GM21528 (cell line): Measurements from ENCODE around the gene CPTP.
"Not testable (repeated sequence)": the region's sequence is repeated elsewhere in the genome, so short reads cannot be mapped to it uniquely, and the experiment has no call there.

Source experiments
- ATAC-seq: cut with Tn5 transposase; IDR thresholded peaks from one replicate; pipeline ENCODE4 v1.9.1; 2021; ENCODE audit warnings: mild to moderate bottlenecking, moderate library complexity; ENCODE audit not compliant: unreplicated experiment, low FRiP score

The CPTP gene

DNA sequence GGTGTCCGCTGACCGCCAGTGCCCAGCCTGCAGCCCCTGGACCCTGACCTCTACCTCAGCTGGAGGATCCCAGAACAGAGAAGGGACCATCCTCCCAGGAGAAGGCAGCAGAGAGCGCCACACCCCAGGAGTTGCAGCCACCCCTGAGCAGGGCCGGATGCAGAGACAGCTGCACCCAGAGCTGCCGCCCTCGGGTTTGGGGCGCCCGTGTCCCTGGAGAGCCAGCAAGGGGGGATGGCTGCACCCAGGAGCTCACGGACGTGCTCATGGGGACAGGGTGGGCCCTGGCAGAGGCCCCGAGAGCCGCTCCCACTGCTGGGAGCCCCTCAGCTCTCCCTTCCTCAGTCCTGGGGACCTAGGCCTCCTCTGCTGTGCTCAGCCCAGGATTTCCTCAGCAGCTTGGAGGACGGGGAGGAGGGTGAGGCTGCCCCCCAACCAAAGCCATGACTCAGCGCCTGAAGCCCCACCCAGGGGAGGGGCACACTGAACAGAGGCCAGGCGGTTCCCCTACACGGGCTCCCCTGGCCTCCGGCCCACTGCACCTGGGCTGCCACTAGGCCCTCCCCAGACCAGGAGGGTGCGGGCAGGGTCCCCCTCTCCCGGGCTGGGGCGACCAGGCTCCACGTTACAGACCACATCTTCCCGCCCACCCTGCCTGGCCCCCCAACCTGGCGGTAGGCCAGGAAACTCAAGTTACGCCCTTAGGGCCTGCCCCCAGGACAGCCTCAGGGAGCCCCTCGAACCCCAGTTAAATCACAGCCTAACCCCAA lies 19.1 kb upstream of the CPTP start:
- no peak for ATAC-seq

DNA sequence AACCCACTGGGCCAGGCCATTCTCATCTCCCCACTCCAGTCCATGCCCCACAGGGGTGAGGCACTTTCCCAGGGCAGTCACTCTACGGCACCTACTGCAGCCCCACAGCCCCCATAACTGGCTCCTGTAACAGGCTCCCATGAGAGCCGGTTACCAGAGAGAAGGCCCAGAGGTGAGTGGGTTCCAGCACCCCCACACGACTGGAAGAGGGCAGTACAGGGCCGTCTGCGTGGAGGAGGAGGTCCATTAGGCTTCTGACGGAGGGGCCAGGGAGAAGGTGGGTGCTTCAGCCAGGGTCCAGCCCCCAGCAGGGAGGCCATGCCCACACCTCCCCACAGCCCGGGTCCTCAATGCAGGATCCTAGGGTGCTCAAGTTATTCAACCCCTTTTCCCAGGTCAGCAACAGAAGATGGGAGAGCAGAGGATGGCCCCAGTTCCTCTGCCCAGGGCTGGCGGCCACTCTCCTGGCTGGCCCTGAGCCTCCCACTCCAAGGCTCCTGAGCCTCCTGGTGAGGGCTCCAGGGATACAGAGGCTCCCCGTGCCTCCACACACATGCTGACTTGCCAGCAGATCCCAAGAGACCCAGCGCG lies 18.4 kb upstream of the CPTP start:
- no peak for ATAC-seq

DNA sequence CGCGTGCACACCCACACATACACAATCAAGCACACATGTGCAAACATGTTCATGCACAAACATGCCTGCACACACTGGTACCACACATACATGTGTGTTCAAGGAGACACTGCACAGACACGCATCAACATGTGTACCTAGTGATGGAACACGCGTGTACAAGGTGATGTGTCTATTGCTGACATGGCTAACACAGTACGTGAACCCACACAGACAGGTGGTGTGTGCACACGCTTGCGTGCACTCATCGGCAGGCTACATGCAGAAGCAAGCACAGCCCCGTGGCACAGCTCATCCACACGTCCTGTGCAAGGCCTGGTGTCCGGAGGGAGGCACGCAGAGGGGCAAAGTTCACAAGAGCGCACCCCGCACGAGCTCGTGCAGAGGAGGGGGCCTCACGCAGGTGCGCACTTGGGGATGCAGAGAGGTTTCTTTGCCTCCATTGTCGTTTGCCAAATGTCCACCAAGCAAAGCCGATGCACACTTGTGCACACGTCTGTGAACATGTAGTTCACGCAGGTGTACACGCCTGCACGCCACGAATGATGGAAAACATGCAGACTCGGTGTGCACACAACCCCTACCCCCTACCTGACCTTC lies 17.8 kb upstream of the CPTP start:
- ATAC-seq = no peak

DNA sequence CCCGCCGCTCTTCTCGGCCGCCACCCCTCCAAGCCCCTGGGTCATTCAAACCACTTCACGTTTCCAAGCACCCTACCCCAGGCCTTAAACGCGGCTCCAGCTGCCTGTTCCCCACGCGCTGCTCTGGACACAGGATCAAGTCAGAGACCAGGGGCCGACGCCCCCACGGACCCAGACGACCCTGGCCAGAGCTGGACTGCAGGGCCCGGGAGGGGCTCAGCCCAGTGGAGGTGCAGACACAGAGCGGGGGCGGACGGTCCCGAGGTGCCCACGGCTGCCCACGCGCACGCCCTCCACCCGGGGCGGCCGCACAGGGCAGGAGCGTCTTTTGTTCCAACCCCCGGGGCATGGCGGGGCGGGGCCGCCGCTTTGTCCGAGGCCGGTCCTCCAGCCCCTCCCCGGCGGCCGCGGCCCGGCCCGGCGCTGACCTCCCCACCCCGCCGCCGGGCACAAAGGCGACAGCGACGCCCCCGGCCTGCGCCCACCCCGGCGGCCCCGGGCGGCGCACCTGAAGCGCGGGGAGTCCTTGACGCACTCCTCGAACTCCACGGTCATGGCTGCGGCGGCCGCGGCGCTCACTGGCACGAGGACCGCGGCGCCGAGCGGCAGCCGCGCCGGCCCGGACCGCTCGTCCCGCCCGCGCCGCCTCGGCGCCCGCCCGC lies 17.2 kb upstream of the CPTP start:
- ATAC-seq = peak; percentile 6

DNA sequence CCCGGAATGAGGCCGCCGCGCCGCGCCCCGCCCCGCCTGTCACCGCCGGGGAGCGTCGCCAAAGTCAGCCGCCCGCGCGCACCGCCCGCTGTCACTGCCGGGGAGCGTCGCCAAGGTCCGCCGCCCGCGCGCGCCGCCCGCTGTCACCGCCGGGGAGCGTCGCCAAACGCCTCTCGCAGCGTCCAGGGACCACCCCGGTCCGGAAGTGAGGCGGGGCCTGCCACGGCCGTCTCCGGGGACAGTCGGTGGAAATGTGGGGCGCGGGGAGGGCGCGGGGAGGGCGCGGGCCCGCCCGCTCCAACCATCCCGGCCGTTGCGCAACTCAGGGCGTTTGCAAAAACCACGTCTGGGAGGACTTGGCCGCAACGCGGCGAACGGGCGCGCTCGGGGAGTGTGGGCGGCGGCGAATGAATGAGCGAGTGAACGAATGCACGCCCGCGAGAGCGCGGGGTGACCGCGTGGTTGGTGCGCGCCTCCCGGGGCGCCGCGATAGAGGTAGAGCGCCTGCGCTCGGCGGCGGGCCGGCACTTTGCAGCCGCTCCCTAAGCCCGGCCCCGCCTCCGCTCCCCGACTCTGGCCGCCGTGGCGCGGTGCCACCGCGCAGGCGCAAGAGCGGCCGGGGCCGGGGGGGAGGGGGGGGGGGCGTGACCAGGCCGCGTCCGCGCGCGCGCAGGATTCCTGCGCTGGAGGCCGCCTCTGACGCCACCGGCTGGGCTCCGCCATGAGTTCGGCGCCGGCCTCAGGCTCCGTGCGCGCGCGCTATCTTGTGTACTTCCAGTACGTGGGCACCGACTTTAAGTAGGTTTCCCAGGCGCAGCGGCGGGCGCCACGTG lies 16.5 kb upstream of the CPTP start, which contains the start of the genes ACAP3 and PUSL1:
TSS of gene ACAP3 (minus strand) at position 8 of the 833 bp plus-strand sequence. CDS start 115 bp downstream, outside the sequence.
TSS of gene PUSL1 (plus strand) at position 675 of the 833 bp plus-strand sequence. CDS start at position 722, 47 bp downstream.
- peak; percentile 53 for ATAC-seq

DNA sequence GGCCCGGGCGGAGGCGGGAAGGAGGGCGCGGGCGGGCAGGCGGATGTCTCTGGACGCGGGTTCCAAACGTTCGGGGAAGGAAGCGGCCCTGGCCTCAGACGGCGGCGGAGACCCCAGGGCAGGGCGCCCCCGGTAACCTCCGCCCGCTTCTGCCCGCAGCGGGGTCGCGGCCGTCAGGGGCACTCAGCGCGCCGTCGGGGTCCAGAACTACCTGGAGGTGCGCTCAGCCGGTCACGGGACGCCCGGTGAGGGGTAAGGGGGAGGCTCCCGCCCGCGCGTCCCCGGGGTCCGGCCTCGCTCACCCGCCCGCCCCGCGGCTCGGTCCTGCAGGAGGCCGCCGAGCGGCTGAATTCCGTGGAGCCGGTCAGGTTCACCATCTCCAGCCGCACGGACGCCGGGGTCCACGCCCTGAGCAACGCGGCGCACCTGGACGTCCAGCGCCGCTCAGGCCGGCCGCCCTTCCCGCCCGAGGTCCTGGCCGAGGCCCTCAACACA lies 15.8 kb upstream of the CPTP start:
- peak; percentile 0 for ATAC-seq

DNA sequence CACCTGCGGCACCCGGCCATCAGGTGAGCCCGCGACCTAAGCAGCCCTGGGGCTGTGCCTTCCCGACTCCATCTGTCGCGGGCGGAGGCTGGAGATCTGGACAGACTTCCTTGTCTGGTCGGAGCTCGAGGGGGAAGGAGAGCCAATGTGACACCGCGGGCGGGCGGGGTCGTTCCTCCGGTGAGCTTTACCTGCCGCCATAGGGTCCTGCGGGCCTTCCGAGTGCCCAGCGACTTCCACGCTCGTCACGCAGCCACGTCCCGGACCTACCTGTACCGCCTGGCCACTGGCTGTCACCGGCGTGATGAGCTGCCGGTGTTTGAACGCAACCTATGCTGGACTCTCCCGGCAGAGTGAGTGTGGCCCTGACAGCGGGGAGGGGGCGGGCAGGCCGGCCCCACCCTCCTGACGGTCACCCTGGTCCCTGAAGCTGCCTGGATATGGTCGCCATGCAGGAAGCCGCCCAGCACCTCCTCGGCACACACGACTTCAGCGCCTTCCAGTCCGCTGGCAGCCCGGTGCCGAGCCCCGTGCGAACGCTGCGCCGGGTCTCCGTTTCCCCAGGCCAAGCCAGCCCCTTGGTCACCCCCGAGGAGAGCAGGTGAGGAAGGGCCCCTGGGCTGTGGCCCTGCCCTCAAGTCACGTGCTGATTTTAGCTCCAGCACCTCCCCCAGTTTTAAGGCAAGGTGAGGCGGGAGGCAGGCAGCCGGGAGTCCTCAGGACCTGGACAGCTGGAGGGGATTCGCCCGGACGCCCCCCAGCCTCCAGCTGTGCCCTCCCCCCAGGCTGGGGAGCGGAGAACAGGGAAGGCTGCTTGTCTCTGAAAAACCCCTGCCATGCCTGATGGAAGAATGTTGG lies 15.1 kb upstream of the CPTP start:
- no peak for ATAC-seq

DNA sequence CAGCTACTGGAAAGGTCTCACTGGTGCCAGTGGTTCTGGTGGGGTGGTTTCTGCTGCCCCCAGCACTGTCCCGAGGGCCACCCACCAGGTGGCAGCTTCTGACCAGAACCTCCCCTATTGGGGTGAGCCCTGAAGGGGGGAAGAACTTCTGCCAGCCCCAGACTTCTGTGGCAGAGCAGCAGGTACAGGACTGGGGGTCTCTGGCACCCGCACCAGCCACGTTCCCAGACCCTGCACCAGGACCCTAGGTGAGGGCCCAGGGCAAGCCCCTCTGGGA lies 14.6 kb upstream of the CPTP start:
- no peak for ATAC-seq

DNA sequence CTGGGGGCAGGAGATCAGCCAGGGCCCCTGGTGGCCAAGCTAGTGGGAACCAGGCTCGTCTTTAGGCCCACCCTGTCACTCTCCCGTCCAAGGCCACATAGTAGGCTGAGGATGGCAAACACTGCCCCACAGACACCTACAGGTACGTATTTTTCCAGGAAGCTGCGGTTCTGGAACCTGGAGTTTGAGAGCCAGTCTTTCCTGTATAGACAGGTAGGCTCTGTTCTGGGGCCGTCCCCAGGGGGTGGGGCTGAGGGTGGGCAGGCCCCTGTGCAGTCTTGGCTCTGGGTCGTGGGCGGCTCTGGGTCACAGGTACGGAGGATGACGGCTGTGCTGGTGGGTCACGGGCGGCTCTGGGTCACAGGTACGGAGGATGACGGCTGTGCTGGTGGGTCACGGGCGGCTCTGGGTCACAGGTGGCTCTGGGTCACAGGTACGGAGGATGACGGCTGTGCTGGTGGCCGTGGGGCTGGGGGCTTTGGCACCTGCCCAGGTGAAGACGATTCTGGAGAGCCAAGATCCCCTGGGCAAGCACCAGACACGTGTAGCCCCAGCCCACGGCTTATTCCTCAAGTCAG lies 14.0 kb upstream of the CPTP start:
- no peak for ATAC-seq

DNA sequence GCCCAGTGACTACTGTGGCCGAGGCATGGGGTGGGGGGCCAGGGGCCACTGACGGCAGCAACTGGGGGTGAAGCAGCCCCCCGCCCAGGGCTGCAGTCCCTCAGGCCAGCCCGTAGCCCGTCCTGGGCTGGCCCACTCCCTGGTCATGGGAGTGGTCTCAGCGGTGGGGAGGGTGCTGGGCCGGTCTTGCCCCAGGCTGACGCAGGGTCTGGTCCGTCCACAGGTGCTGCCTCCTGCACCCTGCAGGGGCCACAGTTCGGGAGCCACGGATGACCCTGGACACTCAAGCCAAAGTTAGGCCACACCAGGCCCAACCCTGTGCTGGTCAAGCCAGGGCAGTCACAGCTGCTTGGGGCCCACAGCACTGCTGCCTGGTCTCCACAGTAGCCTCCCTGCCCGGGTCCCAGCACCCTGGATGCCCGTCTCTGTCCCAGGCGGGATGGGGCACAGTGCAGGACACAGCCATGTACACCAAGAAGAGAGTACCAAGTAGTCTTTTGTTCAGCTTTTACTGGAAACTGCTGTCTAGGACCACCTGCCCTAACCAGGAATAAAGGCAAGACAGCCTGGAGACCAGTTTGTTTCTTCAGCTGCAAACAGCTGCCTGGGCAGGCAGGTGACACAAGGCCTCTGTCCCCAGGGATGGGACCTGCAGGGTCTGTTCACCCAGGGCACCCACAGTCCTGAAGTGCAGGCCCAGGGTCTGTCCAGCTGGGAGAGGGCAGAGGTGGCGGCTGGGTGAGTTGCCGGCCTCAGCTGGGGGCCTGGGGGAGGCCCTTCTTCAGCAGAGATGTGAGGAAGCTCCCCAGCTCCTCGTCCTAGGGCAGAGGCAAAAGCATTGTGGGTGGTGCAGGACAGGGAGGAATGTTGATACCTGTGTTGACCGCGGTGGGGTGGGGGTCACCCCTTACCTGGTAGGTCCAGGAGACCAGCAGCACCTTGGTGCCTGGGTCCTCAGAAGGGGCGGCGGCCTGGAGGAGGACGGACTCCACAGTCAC lies 13.2 kb upstream of the CPTP start:
- no peak for ATAC-seq

DNA sequence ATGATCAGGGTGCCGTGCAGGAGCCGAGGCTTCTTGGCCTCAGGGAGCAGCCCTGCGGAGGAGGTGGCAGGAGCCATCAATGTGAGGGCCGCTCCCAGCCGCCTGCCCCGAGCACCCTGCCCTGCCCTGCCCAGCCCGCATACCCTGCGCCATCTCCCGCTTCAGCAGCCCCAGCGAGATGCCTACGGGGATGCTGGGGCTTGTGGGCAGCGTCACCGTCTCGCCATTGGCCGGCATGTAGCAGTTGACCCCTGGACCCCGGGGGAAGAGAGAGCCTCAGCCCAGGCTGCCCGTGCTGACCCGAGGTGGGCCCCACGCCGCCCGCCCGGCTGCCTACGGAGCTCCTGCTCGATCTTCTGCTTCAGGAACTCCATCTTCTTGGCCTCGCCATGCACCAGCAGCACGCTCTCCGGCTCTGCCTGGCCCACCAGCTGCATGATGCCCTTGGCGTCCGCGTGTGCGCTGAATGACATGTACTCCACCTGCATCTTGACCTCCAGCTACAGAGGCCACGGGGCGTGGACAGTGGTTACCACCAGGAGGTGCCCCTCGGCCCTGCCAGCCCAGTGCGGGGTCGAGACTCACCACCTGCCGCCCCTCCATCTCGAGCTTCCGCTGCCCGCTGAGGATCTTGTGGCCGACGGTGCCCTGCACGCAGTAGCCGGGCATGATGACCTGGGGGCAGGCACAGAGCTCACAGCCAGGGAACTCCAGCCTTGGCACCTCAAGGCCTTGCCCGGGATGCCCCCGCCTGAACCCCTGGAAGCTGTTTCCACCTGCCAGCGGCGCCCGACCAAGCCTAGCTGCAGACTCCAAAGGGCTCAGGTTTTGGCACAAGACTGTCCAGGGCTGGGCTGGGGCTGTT lies 11.9 kb upstream of the CPTP start:
- no peak for ATAC-seq

DNA sequence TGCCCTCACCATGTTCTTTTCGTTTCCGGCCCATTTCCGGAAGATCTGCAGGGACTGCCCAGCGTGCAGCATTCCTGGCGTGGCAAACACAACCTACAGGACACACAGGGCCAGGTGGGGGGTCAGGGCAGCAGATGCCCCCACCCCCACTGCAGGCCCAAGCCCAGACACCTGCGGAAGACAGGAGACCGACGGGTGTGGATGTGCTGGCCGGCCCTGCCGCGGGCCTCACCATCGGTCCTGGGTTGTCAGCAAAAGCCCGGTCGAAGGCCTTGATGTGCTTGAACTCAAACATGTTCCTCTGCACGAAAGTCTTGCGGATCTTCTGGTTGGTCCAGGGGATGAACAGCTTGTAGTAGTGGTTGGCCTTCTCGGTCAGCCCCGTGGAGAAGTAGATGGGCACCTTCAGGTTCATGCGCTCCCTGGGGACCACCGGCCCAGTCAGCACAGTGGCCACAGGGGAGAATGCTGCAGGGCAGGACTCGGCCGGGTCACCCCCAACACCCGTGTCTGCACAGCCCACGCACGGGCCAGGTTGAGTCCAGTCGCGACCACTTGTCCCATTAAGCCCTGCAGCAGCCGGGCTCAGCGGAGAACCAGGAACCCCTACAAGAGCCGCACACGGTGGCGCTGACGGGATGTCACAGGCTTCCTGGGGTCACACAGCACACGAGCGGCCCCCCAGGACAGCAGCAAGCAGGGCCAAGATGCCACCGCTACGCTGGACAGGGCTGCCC lies 10.9 kb upstream of the CPTP start:
- no peak for ATAC-seq

DNA sequence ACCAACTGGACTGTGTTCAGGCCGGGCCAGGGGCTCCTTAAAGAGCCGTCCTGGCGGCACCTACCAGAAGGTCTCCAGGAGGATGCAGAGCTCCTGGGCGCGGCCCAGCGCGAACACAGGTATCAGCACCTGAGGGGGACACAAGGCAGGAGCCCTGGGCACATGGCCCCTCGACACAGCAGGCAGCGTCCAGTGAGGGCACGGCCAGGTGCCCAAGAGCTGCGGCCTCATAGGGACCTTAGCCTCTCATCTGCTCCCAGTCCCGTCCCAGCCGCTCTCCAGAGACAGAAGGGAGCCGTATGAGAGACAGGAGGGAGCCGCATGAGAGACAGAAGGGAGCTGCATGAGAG lies 10.4 kb upstream of the CPTP start:
- ATAC-seq = no peak

DNA sequence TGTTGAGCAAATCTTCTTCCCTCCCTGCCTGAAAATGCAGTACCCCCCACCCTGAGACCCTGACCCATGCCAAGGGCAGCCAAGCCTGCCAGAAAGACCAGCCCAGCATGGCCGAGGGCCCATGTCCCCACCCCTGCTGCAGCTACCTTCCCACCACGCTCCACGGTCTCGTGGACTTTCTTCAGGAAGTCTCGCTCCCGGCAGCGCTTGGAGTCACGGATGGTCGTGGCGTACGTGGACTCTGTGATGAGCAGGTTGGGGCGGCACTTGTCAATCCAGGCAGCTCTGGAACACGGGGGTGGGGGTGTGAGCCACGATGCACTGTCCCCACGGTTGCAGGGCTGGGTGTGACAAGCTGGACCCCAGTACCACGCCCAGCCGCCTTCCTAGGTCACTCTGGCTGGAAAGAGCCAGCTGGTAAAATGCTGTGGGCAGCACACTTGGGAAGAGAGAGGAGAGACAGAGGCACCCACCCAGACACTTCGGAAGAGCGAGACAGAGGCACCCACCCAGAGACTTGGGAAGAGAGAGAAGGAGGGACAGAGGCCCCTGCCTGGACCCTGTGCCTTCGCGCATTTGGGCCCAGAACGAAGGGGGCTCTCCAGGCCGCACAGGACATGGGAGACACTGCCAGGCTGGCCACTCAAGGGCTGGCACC lies 9.8 kb upstream of the CPTP start:
- no peak for ATAC-seq

DNA sequence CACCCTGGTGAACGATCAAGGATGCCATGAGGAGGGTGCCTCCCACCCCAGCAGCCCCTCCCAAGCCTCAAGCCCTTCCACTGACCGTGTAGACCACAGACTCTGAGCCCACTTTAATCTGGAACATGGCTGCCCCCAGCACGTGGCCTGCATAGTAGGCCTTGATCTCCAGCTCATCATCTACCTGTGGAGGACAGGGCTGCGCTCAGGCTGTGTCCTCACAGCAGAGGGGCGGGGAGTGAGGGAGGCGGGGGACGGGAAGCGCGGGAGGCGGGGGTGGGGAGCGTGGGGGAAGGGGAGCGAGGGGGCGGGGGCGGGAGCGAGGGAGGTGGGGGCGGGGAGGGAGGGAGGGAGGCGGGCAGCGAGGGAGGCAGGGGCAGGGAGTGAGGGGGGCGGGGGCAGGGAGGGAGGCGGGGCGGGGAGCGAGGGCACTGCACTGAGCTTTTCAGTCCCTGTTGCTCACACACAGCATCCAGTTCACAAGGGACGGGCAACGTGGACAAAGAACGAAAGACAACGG lies 9.1 kb upstream of the CPTP start:
- ATAC-seq = no peak

DNA sequence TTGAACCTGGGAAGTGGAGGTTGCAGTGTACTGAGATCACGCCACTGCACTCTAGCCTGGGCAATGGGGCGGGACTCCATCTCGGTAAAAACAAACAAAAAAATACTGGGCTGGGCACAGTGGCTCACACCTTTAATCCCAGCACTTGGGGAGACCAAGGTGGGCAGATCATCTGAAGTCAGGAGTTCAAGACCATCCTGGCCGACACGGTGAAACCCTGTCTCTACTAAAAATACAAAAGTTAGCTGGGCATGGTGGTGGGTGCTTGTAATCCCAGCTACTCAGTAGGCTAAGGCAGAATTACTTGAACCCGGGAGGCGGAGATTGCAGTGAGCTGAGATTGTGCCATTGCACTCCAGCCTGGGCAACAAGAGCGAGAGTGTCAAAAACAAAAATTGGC lies 8.4 kb upstream of the CPTP start:
- not testable (repeated sequence) for ATAC-seq
